HepG2 (cell line): ENCODE measurements around the gene PRKN. TPM values are rescaled to one million over a fixed set of nuclear protein-coding genes. Genes with fewer than 3 reads are reported as not detected.

Experiments
- ATAC-seq: fragments of 200-7000 bp; cut with Tn5 transposase; 3 replicates; pipeline ENCODE4 v1.9.1; 2020; ENCODE audit warnings: mild to moderate bottlenecking, moderate library complexity
- BruUV-seq: library from RNA; stranded (reverse); fragments of 400-500 nt; replicated peaks from 2 replicates; lab custom pipeline; 2021; lab: Mats Ljungman, UMichigan
- CTCF ChIA-PET: fragments of 300-600 bp; formaldehyde crosslinking; extraction: SDS; loops from one replicate; lab custom pipeline; 2021; ENCODE audit warnings: low total read pairs, inconsistent platforms, low intra/inter-chr PET ratio; lab: Yijun Ruan, JAX
- POLR2A ChIA-PET: fragments of 350-600 bp; sonication (Branson Sonifier 250); formaldehyde crosslinking; loops from one replicate; lab custom pipeline; 2020; ENCODE audit warnings: antibody characterized with exemption, inconsistent platforms; lab: Yijun Ruan, JAX
- DNase-seq: peaks from one replicate; pipeline ENCODE4 v3.0.0-alpha.2; 2015; ENCODE audit warnings: low spot score
- FAIRE-seq: peaks from 3 replicates; lab custom pipeline; 2011; peaks lifted over from hg19 to GRCh38; lab: Jason Lieb, UNC
- H2AFZ ChIP-seq: one replicate; pipeline ENCODE4 v1.6.1; 2011; ENCODE audit warnings: low read length, inconsistent platforms
- H3K27ac ChIP-seq: fragments of 300-600 bp; 3 replicates; pipeline ENCODE4 v1.8.0; 2011; ENCODE audit warnings: mixed run types, mild to moderate bottlenecking, mixed read lengths, low read length, inconsistent platforms; ENCODE audit not compliant: insufficient read depth; ENCODE audit errors: extremely low read length
- H3K27me3 ChIP-seq, 2 experiments: fragments of 200-600 bp in 1 of 2; 2 replicates in 1 of 2; 3 replicates in 1 of 2; pipeline versions ENCODE4 v1.6.0 to v1.8.0; 2011; ENCODE audit warnings: low read length in 2 of 2, mild to moderate bottlenecking in 2 of 2, moderate library complexity in 2 of 2, inconsistent platforms in 1 of 2; ENCODE audit not compliant: insufficient read depth in 2 of 2, control insufficient read depth in 1 of 2
- H3K36me3 ChIP-seq, 2 experiments: fragments of 200-600 bp in 1 of 2; replicated peaks in 1 of 2; 2 replicates in 1 of 2; 3 replicates in 1 of 2; pipeline versions ENCODE4 v1.5.1 to v1.8.0; 2011; ENCODE audit warnings: low read length in 2 of 2, inconsistent platforms in 1 of 2; ENCODE audit not compliant: insufficient read depth in 2 of 2, control insufficient read depth in 1 of 2
- H3K4me1 ChIP-seq: 2 replicates; pipeline ENCODE4 v1.5.1; 2012; ENCODE audit warnings: low read length, inconsistent platforms; ENCODE audit not compliant: insufficient read depth
- H3K4me2 ChIP-seq: 2 replicates; pipeline ENCODE4 v1.6.0; 2011; ENCODE audit warnings: low read depth, low read length, inconsistent platforms
- H3K4me3 ChIP-seq, 3 experiments: fragments of 200-600 bp in 1 of 3; sonication (generic), shearing (Covaris generic) in 1 of 3; replicated peaks in 1 of 3; 2 replicates each; pipeline ENCODE4 v1.5.1; 2011 to 2016; ENCODE audit warnings: low read length in 3 of 3, inconsistent platforms in 2 of 3, low read depth in 2 of 3, mild to moderate bottlenecking in 2 of 3, control low read depth in 1 of 3, mixed read lengths in 1 of 3; ENCODE audit not compliant: insufficient read depth in 1 of 3
- H3K79me2 ChIP-seq: one replicate; pipeline ENCODE4 v1.6.1; 2011; ENCODE audit warnings: low read length, inconsistent platforms; ENCODE audit not compliant: insufficient read depth
- H3K9ac ChIP-seq: 2 replicates; pipeline ENCODE4 v1.6.0; 2011; ENCODE audit warnings: mild to moderate bottlenecking, low read depth, low read length, inconsistent platforms; ENCODE audit not compliant: insufficient read depth
- H3K9me3 ChIP-seq: 2 replicates; pipeline ENCODE4 v1.5.1; 2012; ENCODE audit warnings: mild to moderate bottlenecking, low read length
- H4K20me1 ChIP-seq: 2 replicates; pipeline ENCODE4 v1.6.0; 2011; ENCODE audit warnings: inconsistent platforms, mild to moderate bottlenecking, low read length, moderate library complexity; ENCODE audit not compliant: insufficient read depth
- FOXK1 ChIP-seq: sonication (generic); formaldehyde crosslinking; IDR thresholded peaks from 2 replicates; pipeline ENCODE4 v1.4.0; 2020; ENCODE audit warnings: low read depth, missing genetic modification reagents, borderline replicate concordance
- HMG20A ChIP-seq: IDR thresholded peaks from 2 replicates; pipeline ENCODE4 v1.6.1; 2016; ENCODE audit warnings: borderline replicate concordance
- KDM2A ChIP-seq: sonication (generic); formaldehyde crosslinking; IDR thresholded peaks from 2 replicates; pipeline ENCODE4 v1.4.0; 2020; ENCODE audit warnings: low read depth, missing genetic modification reagents, borderline replicate concordance
- RBAK ChIP-seq: sonication (generic); formaldehyde crosslinking; IDR thresholded peaks from 2 replicates; pipeline ENCODE4 v1.5.1; 2020; ENCODE audit warnings: mild to moderate bottlenecking, missing genetic modification reagents
- RXRB ChIP-seq: IDR thresholded peaks from 2 replicates; pipeline ENCODE4 v1.6.1; 2016; ENCODE audit warnings: borderline replicate concordance, missing genetic modification reagents, missing compliant biosample characterization
- ZBTB3 ChIP-seq: sonication (generic); formaldehyde crosslinking; IDR thresholded peaks from 2 replicates; pipeline ENCODE4 v1.4.0; 2020; ENCODE audit warnings: low read depth, mild to moderate bottlenecking, moderate library complexity, missing genetic modification reagents, borderline replicate concordance
- ZNF292 ChIP-seq: sonication (generic); formaldehyde crosslinking; IDR thresholded peaks from 2 replicates; pipeline ENCODE4 v1.8.1; 2022; ENCODE audit warnings: mild to moderate bottlenecking, low read depth, missing genetic modification reagents, borderline replicate concordance
- ZNF589 ChIP-seq: sonication (generic); formaldehyde crosslinking; conservative IDR thresholded peaks from 2 replicates; pipeline ENCODE4 v1.8.0; 2022; ENCODE audit warnings: mild to moderate bottlenecking, moderate library complexity, missing genetic modification reagents
- ZNF768 ChIP-seq: sonication (generic); formaldehyde crosslinking; IDR thresholded peaks from 2 replicates; pipeline ENCODE4 v1.4.0; 2020; ENCODE audit warnings: missing genetic modification reagents
- ZNF772 ChIP-seq: sonication (generic); formaldehyde crosslinking; IDR thresholded peaks from 2 replicates; pipeline ENCODE4 v1.5.0; 2020; ENCODE audit warnings: mild to moderate bottlenecking, missing genetic modification reagents
- WGBS: methylation state at CpG from one replicate; pipeline ENCODE4 v1.1.6; 2017; ENCODE audit warnings: low lambda C conversion rate; 5-methylcytosine and 5-hydroxymethylcytosine counted together
- in situ Hi-C: cut with HindIII; loops from 2 replicates; pipeline ENCODE4 v1.10.0; 2017; ENCODE audit warnings: low pct_unique_long_range_greater_than_20kb; ENCODE audit not compliant: extremely low pct_ligation_motif_present
- intact Hi-C: fragments of 100-400 bp; cut with micrococcal nuclease; formaldehyde crosslinking; loops from one replicate; pipeline ENCODE4 v1.10.0; 2022; ENCODE audit not compliant: unreplicated experiment
- polyA plus RNA-seq, 8 experiments: library from polyadenylated mRNA; depleted of rRNA in 3 of 8; stranded (reverse) in 7 of 8; unstranded in 1 of 8; fragments of >200 nt; fragmentation: Illumina TruSeq in 4 of 8; extraction: Trizol in 4 of 8; gene quantifications; 2 replicates each; pipeline versions ENCODE4 v1.2.1 to v1.2.3, GENCODE V29; 2011 to 2016; ENCODE audit warnings: low read depth in 4 of 8, missing spikeins in 1 of 8, mixed read lengths in 1 of 8; ENCODE audit not compliant: insufficient read depth in 1 of 8
- total RNA-seq, 5 experiments: library from RNA; depleted of rRNA; stranded (reverse); fragments of >200 nt; fragmentation: Illumina TruSeq; extraction: Trizol; gene quantifications; 2 replicates each; pipeline ENCODE4 v1.2.3, GENCODE V29; 2016; ENCODE audit warnings: low read depth in 1 of 5
- TF ChIP-seq, protein P1 (sequence below), 2 experiments: fragments of 450-650 bp in 1 of 2; sonication (generic) in 1 of 2; formaldehyde crosslinking in 1 of 2; IDR thresholded peaks; 2 replicates each; pipeline versions ENCODE4 v1.6.1 to v1.8.0; 2016 to 2022; ENCODE audit warnings: antibody characterized with exemption in 1 of 2, mild to moderate bottlenecking in 1 of 2, missing genetic modification reagents in 1 of 2
- TF ChIP-seq, protein P2 (sequence below): sonication (generic); formaldehyde crosslinking; IDR thresholded peaks from 2 replicates; pipeline ENCODE4 v1.5.1; 2020; ENCODE audit warnings: missing genetic modification reagents, mild to moderate bottlenecking, borderline replicate concordance
- TF ChIP-seq, protein P3 (sequence below): sonication (generic); formaldehyde crosslinking; IDR thresholded peaks from 2 replicates; pipeline ENCODE4 v1.8.0; 2022; ENCODE audit warnings: low read depth, missing genetic modification reagents

Gene PRKN
- total and polyA plus RNA-seq, 2 of the 13 experiments (the other 11 are each of a cell fraction or from before 2014, with no cell fraction given): 0.31 to 0.44 TPM

DNA sequence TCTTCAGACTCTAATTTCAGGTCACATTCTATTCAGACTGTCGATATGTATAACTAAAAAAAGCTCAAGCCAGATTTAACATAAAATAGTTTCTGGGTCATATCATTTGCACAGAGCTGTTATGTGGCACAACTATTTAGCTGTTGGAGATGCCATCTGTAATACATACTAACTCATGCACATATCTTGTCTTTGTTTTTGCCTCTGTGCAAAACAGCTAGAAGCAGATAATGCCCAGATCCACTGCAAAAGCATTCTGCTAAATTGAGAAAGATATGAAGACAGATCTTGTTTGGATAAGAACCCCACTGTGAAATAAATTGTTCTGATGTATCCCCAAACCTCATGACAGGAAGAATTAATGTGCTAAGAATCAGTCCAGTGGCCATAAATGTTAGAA, 930.9 kb downstream of the PRKN start:
- Histone ChIP-seq H4K20me1 (no peaks in the 10 kb centered on the region), H3K4me2 (no peak overlapping the region), H3K36me3 (no peaks in the 10 kb centered on the region), H3K9me3 (no peaks in the 10 kb centered on the region), H3K4me1 (no peaks in the 10 kb centered on the region), H3K27ac (no peak overlapping the region), H3K9ac (no peak overlapping the region), H3K27me3 (no peaks in the 10 kb centered on the region), H3K4me3 (no peak overlapping the region), H2AFZ (no peak overlapping the region), H3K79me2 (no peaks in the 10 kb centered on the region)
- 3% methylated on average over 1 of the region's 1 CpG for WGBS
- no TSS peak for BruUV-seq
- no peak for DNase-seq
- no peak for ATAC-seq
- POLR2A ChIA-PET: no interaction called here
- no peak for FAIRE-seq
- in situ Hi-C loops: no loop called here
- intact Hi-C loops: no loop called here
- CTCF ChIA-PET: no interaction called here
- TF ChIP-seq, protein P1, sequence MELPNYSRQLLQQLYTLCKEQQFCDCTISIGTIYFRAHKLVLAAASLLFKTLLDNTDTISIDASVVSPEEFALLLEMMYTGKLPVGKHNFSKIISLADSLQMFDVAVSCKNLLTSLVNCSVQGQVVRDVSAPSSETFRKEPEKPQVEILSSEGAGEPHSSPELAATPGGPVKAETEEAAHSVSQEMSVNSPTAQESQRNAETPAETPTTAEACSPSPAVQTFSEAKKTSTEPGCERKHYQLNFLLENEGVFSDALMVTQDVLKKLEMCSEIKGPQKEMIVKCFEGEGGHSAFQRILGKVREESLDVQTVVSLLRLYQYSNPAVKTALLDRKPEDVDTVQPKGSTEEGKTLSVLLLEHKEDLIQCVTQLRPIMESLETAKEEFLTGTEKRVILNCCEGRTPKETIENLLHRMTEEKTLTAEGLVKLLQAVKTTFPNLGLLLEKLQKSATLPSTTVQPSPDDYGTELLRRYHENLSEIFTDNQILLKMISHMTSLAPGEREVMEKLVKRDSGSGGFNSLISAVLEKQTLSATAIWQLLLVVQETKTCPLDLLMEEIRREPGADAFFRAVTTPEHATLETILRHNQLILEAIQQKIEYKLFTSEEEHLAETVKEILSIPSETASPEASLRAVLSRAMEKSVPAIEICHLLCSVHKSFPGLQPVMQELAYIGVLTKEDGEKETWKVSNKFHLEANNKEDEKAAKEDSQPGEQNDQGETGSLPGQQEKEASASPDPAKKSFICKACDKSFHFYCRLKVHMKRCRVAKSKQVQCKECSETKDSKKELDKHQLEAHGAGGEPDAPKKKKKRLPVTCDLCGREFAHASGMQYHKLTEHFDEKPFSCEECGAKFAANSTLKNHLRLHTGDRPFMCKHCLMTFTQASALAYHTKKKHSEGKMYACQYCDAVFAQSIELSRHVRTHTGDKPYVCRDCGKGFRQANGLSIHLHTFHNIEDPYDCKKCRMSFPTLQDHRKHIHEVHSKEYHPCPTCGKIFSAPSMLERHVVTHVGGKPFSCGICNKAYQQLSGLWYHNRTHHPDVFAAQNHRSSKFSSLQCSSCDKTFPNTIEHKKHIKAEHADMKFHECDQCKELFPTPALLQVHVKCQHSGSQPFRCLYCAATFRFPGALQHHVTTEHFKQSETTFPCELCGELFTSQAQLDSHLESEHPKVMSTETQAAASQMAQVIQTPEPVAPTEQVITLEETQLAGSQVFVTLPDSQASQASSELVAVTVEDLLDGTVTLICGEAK (IDR thresholded peaks at IDR 0.05): no peak
- TF ChIP-seq, protein P1 (CRISPR knock-in tag; IDR thresholded peaks at IDR 0.05): no peak
- TF ChIP-seq ZNF772 (no peak), HMG20A (CRISPR knock-in tag) (no peak), ZBTB3 (CRISPR knock-in tag) (no peak), RXRB (CRISPR knock-in tag) (no peak), FOXK1 (CRISPR knock-in tag) (no peak), KDM2A (CRISPR knock-in tag) (no peak), ZNF589 (CRISPR knock-in tag) (no peak), ZNF292 (CRISPR knock-in tag) (no peak), ZNF768 (no peak), RBAK (CRISPR knock-in tag) (no peak)
- TF ChIP-seq, protein P2, sequence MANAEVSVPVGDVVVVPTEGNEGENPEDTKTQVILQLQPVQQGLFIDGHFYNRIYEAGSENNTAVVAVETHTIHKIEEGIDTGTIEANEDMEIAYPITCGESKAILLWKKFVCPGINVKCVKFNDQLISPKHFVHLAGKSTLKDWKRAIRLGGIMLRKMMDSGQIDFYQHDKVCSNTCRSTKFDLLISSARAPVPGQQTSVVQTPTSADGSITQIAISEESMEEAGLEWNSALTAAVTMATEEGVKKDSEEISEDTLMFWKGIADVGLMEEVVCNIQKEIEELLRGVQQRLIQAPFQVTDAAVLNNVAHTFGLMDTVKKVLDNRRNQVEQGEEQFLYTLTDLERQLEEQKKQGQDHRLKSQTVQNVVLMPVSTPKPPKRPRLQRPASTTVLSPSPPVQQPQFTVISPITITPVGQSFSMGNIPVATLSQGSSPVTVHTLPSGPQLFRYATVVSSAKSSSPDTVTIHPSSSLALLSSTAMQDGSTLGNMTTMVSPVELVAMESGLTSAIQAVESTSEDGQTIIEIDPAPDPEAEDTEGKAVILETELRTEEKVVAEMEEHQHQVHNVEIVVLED (CRISPR knock-in tag): no peak
- TF ChIP-seq, protein P3, sequence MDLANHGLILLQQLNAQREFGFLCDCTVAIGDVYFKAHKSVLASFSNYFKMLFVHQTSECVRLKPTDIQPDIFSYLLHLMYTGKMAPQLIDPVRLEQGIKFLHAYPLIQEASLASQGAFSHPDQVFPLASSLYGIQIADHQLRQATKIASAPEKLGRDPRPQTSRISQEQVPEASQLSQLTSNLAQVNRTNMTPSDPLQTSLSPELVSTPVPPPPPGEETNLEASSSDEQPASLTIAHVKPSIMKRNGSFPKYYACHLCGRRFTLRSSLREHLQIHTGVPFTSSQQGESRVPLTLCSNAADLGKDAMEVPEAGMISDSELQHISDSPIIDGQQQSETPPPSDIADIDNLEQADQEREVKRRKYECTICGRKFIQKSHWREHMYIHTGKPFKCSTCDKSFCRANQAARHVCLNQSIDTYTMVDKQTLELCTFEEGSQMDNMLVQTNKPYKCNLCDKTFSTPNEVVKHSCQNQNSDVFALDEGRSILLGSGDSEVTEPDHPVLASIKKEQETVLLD (CRISPR knock-in tag): no peak
